Stimulated activated naive CD8-positive, alpha-beta T cell treated with anti-CD3 and anti-CD28 coated beads, Interleukin-15, Interleukin-2, amounts not matched to agents 100 ng/mL and 50 ng/mL, for 24 hours (primary cell): ENCODE results near the gene EFCAB12.
A peak's percentile ranks its signal among the peaks of the same experiment; 100 is the strongest.
"Not testable (repeated sequence)": the region's sequence is repeated elsewhere in the genome, so short reads cannot be mapped to it uniquely, and the experiment has no call there.

Experiments
- H3K27ac Mint-ChIP-seq: one replicate; pipeline ENCODE4 v1.8.0; 2021; ENCODE audit warnings: mild to moderate bottlenecking, mixed read lengths
- H3K27me3 Mint-ChIP-seq: one replicate; pipeline ENCODE4 v1.8.0; 2021; ENCODE audit warnings: mixed read lengths
- H3K36me3 Mint-ChIP-seq: one replicate; pipeline ENCODE4 v1.8.0; 2021; ENCODE audit warnings: low read depth, mixed read lengths
- H3K4me1 Mint-ChIP-seq: one replicate; pipeline ENCODE4 v1.8.0; 2021; ENCODE audit warnings: low read depth, mixed read lengths
- H3K4me3 Mint-ChIP-seq: one replicate; pipeline ENCODE4 v1.8.0; 2021; ENCODE audit warnings: mild to moderate bottlenecking, mixed read lengths
- H3K9me3 Mint-ChIP-seq: one replicate; pipeline ENCODE4 v1.8.0; 2021; ENCODE audit warnings: mixed read lengths

EFCAB12 gene

DNA sequence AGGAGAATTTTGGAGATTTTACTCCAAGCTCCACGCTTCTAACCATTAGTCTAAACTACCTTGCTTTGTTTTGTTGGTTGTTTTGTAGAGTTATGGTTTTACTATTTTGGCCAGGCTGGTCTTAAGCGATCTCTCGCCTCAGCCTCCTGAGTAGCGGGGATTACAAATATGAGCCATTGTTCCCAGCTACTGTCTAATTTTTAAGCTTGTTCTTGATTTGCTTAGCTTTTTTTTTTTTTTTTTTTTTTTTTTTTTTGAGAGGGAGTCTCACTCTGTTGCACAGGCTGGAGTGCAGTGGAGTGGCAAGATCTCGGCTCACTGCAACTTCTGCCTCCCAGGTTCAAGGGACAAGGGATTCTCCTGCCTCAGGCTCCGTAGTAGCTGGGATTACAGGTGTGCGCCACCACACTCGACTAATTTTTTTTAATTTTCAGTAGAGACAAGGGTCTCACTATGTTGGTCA, 28.5 kb downstream of the EFCAB12 start:
- peaks cover 36% of the 10 kb centered on the region for H3K4me1 Mint-ChIP-seq
- H3K27me3 Mint-ChIP-seq, result no peaks in the 10 kb centered on the region
- H3K36me3 Mint-ChIP-seq, result peaks cover 27% of the 10 kb centered on the region
- H3K4me3 Mint-ChIP-seq, result peak overlapping the region; percentile 100
- peak overlapping the region; percentile 99 for H3K27ac Mint-ChIP-seq
- H3K9me3 Mint-ChIP-seq, result no peaks in the 10 kb centered on the region

DNA sequence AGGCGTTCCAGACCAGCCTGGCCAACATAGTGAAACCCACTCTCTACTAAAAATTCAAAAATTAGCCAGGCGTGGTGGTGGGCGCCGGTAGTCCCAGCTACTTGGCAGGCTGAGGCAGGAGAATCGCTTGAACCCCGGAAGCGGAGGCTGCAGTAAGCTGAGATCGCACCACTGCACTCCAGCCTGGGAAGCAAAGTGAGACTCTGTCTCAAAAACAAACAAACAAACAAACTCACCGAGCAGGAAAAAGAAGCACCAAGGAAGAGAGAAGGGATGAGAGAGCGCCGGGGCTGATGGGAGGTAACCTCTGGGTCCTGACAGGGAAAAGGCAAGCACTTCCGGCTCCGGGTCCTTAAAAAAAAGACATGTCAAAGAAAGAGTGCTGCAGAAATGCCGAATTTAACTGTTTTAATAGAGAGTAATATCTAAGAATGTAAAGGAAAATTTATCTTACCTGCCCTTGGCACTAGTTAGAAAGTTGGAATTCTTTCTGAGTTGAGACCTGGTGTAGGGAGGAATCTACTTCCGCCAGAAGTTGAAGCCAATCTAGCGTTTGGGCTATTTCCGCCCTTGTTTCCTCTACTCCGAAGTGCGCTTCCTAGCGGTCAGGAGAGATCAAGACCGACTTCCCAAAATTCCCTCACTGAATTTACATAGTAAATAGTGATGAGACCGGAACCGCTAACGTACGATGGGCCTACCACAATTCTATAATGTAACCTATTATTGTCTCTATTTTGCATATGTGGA, 29.1 kb downstream of the EFCAB12 start:
- no peaks in the 10 kb centered on the region for H3K27me3 Mint-ChIP-seq
- H3K27ac Mint-ChIP-seq, result peak overlapping the region; percentile 99
- H3K36me3 Mint-ChIP-seq, result peaks cover 27% of the 10 kb centered on the region
- H3K4me3 Mint-ChIP-seq, result peak overlapping the region; percentile 100
- peaks cover 36% of the 10 kb centered on the region for H3K4me1 Mint-ChIP-seq
- no peaks in the 10 kb centered on the region for H3K9me3 Mint-ChIP-seq

DNA sequence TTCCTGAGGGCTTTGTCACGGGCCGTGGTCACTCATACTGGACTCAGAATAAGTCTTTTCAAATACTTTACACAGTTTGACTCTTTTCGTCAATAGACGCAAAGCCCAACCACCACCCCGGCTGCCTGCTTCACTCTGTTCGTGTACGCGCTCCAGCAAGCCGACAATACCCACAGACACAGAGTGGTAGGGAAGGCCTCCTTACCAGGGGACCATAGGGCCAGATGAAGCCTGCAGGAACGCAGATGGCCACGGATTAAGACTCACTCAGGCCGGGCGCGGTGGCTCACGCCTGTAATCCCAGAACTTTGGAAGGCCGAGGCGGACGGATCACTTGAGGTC, 29.7 kb downstream of the EFCAB12 start:
- Mint-ChIP-seq H3K27me3 (no peaks in the 10 kb centered on the region), H3K36me3 (peaks cover 31% of the 10 kb centered on the region), H3K4me3 (peak overlapping the region; percentile 100), H3K9me3 (no peaks in the 10 kb centered on the region), H3K4me1 (peaks cover 36% of the 10 kb centered on the region), H3K27ac (peak overlapping the region; percentile 99)

DNA sequence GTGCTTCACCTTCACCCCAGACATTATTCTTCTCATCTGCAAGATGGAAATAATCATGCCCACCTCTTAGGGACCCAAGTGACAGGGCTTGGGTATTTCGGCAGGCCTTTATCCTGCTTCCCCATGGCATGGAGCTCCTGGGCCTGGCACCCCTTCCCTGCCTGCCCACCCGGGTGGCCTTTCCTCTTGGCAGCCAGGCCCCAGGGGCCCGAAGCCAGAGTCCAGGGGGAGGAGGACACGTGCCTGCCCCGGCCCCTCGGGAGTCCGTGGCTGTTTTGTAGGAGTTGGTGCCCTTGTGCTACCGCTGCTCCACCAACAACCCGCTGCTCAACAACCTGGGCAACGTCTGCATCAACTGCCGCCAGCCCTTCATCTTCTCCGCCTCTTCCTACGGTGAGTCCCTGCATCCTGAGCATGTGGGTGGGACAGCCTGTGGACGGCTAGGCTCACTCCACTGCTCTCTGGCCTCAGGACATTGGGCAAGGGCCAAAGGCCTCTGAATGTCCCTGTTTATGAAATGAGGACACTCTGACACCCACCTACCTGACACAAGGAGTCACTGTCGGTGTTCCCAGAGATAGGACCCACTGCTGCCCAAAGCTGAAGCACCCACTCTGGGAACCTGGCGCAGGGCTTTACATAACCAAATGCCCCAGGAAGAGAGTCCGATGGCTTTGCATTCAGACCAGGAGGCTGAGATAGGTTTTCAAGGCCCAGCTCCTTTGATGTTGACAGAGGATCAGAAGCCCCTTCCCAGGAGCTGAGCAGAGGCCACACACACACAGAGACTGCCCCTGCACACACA, 34.5 kb downstream of the EFCAB12 start:
- H3K4me3 Mint-ChIP-seq, H3K9me3 Mint-ChIP-seq, H3K27me3 Mint-ChIP-seq: not testable (repeated sequence)
- H3K27ac Mint-ChIP-seq, result peak overlapping the region; percentile 58
- H3K36me3 Mint-ChIP-seq, result peaks cover 61% of the 10 kb centered on the region
- H3K4me1 Mint-ChIP-seq, result peaks cover 31% of the 10 kb centered on the region

DNA sequence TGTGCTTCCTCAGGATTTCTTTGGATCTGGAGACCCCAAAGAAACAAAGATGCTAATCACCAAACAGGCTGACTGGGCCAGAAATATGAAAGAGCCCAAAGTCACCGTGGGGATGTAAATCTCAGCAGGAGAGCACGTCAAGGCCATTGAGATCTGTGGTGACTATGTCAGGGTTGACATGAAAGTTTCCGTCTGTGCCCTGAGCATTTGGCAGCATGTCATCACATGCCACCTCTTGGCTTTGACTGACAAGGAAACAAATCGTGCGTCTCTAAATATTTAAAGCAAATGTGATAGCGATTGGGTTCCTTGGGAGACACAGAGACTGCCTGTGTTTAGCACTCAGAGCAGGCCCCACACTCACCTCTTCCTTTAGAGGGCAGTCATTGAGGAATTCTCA, 35.2 kb downstream of the EFCAB12 start:
- H3K4me1 Mint-ChIP-seq, result peaks cover 26% of the 10 kb centered on the region
- H3K27ac Mint-ChIP-seq, result no peak overlapping the region
- H3K9me3 Mint-ChIP-seq, result no peaks in the 10 kb centered on the region
- no peaks in the 10 kb centered on the region for H3K27me3 Mint-ChIP-seq
- H3K4me3 Mint-ChIP-seq, result no peak overlapping the region
- peaks cover 57% of the 10 kb centered on the region for H3K36me3 Mint-ChIP-seq

DNA sequence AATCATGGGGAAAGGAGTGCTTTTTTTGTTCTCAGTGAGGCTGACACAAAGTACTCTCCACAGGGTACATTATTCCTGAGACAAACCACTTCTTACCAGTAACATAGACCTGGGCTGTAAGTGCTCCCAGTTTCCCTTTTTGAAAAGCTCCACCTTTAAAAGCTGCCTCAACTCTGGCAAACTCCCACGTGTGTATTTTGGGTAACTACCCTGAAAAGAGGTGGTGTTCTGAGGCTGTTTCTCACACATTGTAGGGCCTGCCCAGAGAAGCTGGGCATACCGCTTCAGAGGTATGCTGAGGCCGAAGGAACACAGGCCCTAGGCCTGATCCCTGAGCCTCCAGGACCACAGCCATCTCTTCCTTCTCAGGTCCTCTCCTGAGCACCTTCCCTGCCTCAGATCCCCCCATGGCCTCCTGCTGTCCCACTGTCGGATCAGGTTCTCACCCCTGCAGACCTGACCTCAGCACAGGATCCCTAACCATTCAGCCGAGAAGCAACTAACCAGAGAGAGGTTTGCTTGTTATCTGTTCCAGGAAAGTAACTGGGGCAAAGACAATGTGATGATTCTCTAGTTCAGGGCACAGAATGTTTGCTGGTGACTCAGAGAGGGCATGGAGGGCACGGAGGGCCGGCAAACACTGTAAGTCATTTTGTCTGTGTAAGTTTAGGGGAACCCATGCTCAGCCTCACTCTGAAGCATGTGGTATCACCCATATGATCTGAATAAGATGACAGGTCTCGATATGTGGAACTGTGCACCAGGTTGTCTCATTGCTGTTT, 36.1 kb downstream of the EFCAB12 start:
- not testable (repeated sequence) for H3K9me3 Mint-ChIP-seq, H3K4me3 Mint-ChIP-seq, H3K27me3 Mint-ChIP-seq, H3K27ac Mint-ChIP-seq
- Mint-ChIP-seq H3K4me1 (peaks cover 16% of the 10 kb centered on the region), H3K36me3 (peaks cover 59% of the 10 kb centered on the region)

DNA sequence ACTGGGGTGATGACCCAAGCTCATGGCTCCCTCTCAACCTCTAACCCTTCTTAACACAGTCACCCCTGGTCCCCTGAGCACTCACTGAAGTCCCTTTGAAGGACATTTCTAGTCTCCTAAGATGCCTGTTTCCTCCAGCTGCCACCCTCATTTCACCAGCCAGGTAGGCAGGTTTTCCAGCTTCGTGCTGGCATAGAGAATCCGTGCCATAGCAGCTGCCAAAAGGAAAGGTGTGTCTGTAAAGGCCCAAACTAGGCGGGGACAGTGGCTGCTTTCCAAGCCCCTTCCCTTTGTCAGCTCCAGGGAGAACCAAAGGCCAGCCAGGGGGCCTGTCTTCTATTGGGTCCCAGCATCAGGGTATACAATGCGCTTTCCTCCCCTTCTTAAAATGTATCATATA, 36.9 kb downstream of the EFCAB12 start:
- H3K4me3 Mint-ChIP-seq, H3K27me3 Mint-ChIP-seq, H3K9me3 Mint-ChIP-seq, H3K27ac Mint-ChIP-seq: not testable (repeated sequence)
- Mint-ChIP-seq H3K36me3 (peaks cover 63% of the 10 kb centered on the region), H3K4me1 (peaks cover 10% of the 10 kb centered on the region)

DNA sequence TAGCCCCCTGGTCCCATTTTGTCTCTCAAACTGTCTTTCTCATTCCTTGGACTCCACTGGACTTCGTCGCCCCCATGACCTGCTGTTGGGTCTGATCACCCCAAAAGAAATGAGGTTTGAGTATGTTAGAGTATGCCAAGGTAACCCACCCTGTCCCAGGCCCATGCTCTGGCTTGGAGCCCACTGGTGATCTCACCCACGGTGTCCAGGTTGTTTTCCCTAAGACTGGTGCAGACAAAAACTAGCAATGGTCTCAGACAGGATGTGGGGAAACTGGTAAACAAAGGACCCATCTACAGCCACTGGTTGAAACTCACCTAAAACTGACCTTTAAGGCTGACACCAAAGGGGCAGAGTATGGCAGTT, 38.9 kb downstream of the EFCAB12 start:
- no peak overlapping the region for H3K27ac Mint-ChIP-seq
- peaks cover 52% of the 10 kb centered on the region for H3K36me3 Mint-ChIP-seq
- H3K27me3 Mint-ChIP-seq, result no peaks in the 10 kb centered on the region

DNA sequence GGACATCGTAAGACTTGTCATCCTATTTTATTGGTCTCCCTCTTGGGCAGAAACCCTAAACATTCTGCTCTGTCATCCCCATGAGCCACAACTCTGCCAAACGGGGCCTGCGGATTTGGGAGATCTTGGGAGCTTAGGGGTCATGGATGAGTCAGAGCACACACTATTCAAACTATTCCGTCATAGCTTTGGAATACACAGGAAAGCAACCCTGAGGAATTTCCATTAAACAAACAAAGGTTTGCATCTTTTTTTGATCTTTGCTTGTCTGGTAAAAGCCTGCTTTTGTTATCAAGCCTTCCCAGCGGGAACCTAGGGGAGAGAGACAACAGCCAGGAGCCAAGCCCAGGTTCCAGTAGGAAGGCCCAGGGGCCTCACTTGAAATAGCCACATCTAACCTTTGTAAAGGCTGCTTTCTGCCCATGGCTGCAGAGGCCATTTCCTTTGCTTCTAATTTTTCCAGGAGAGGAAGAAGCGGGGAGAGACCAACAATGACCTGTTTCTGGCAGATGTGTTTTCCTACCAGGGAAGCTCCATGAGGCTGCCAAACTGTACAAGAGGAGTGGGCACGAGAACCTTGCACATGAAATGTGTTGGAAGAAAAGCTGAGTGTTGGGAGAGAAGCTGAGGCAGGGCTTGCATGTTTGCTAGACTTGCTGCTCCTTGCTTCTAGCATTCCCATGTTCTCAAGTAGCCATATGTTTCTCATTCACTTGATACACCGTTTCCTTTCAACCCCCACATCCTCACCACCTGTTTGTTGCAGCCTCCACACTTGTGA, 39.5 kb downstream of the EFCAB12 start:
- H3K4me3 Mint-ChIP-seq, H3K4me1 Mint-ChIP-seq, H3K9me3 Mint-ChIP-seq, H3K27me3 Mint-ChIP-seq: not testable (repeated sequence)
- H3K36me3 Mint-ChIP-seq, result peaks cover 50% of the 10 kb centered on the region
- H3K27ac Mint-ChIP-seq, result peak overlapping the region; percentile 41

More for the DNA sequence above, 38.9 kb downstream of the EFCAB12 start:
- Mint-ChIP-seq H3K9me3 (no peaks in the 10 kb centered on the region), H3K4me3 (no peak overlapping the region), H3K4me1 (no peaks in the 10 kb centered on the region)

DNA sequence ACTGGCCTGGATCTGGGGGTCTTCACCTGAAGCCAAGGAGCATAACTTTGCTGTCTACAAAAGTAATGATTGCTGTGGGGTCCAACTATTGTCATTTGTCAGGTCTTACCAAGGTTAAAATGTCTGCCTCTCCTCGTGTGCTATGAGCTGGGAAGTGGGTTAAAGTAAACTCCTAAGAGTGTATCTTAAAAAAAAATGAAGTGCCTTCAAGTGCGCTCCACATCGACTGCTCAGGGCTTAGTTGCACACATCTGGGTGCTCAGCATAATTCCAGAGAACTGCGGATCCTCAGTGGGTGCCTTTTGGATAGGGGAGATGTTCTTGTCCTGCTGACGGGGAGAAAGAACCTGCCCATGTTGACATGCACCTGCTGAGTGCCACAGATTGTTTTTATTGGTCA, 40.9 kb downstream of the EFCAB12 start:
- Mint-ChIP-seq H3K27me3 (no peaks in the 10 kb centered on the region), H3K9me3 (no peaks in the 10 kb centered on the region), H3K27ac (no peak overlapping the region), H3K4me3 (no peak overlapping the region), H3K36me3 (peaks cover 46% of the 10 kb centered on the region), H3K4me1 (no peaks in the 10 kb centered on the region)

DNA sequence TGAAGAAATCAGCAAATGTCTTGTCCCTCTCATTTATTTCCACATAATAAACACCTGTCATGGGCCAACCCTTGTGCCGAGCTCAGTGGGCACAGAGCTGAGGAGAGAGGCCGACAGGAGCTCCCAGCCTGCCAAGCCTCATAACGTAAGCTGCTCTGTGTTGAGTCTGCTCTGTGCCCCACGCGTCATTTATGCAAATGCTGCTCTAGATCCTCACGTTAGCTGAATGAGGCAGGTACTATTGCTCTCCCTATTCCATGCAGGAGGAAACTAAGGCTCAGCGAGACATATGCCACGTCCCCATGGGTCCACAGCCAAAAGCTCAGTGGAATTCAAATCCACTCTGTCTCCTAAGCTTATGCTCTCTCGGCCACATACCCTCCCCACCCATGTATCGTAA, 41.5 kb downstream of the EFCAB12 start:
- no peaks in the 10 kb centered on the region for H3K27me3 Mint-ChIP-seq
- H3K4me1 Mint-ChIP-seq, result no peaks in the 10 kb centered on the region
- H3K4me3 Mint-ChIP-seq, result no peak overlapping the region
- H3K9me3 Mint-ChIP-seq, result no peaks in the 10 kb centered on the region
- peaks cover 41% of the 10 kb centered on the region for H3K36me3 Mint-ChIP-seq
- H3K27ac Mint-ChIP-seq, result no peak overlapping the region

DNA sequence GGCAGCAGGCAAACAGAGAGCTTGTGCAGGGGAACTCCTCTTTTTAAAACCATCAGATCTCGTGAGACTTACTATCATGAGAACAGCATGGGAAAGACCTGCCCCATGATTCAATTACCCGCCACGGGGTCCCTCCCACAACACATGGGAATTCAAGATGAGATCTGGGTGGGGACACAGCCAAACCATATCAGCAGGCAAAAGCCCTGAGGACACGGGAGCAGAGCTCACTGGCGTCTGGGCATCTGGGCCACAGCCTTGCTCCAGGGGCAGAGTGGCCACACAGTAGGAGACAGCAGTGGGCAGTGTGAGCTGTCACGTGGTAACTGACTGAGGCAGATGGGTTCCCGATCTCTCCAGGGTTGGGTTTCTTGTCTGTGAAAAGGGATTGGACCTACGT, 42.9 kb downstream of the EFCAB12 start:
- not testable (repeated sequence) for H3K27me3 Mint-ChIP-seq, H3K4me3 Mint-ChIP-seq, H3K9me3 Mint-ChIP-seq, H3K4me1 Mint-ChIP-seq
- Mint-ChIP-seq H3K36me3 (peaks cover 30% of the 10 kb centered on the region), H3K27ac (peak overlapping the region; percentile 26)

DNA sequence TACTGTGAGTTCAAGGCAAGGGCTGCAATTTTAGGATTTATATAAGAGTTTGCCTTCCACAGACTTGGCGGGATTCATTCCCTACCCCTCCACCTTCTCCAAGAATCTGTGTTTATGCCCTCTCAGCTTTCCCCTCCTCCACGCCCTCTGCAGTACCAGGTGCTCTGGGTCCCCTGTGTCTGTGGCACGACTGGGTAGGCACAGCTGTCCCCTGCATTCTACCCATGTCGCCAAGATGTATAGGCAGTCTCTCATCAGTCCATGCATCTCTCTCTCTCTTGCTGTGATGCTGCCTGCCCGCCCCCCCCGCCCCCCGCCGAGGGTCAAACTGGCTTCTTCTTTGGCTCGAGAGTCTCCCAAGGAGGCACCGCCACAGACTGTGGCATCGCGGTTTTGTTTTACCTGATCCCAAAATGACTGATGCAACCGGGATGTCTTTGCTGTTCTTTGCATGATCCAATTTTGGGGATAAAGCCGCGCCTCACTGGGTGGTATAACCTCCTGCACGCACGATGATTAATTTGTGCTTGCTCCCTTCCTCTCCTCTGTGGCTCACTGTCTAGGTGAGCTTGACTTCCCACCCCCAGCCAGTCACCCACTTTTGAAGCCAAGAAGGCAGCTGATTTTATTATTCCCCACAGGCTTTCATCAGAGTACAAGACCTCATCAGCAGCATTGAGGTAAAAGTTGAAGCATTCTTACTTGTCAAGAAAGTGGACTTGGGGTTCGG, 43.7 kb downstream of the EFCAB12 start:
- no peak overlapping the region for H3K27ac Mint-ChIP-seq
- no peak overlapping the region for H3K4me3 Mint-ChIP-seq
- H3K9me3 Mint-ChIP-seq, result no peaks in the 10 kb centered on the region
- no peaks in the 10 kb centered on the region for H3K27me3 Mint-ChIP-seq
- no peaks in the 10 kb centered on the region for H3K4me1 Mint-ChIP-seq
- H3K36me3 Mint-ChIP-seq, result peaks cover 26% of the 10 kb centered on the region

DNA sequence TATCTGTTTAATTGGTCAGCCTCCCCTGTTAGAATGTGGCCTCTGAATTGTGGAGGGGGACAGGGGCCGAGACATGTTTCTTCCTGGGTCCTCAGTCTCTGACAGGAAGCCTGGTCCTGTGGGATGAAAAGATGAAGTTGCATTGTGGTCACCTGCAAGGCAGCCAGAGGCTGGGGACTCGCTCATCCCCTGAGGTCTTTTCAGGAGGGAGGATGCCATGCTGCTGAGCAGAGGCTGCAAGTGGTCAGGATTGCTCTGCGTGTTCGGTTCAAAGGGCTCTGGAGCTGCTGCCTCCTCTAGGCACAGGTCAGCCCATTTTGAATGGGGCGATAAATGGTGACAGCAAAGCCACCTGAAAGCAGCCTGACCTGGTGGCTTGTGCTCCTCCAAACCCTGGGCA, 44.3 kb downstream of the EFCAB12 start:
- not testable (repeated sequence) for H3K27ac Mint-ChIP-seq, H3K9me3 Mint-ChIP-seq, H3K4me3 Mint-ChIP-seq, H3K4me1 Mint-ChIP-seq, H3K27me3 Mint-ChIP-seq
- peaks cover 19% of the 10 kb centered on the region for H3K36me3 Mint-ChIP-seq
